Stimulated activated CD8-positive, alpha-beta memory T cell treated with anti-CD3 and anti-CD28 coated beads, Interleukin-15, amount 100 ng/mL, for 24 hours (primary cell): ENCODE results near the gene ZNF677.
A peak's percentile ranks its signal among the peaks of the same experiment; 100 is the strongest.
"Not testable (repeated sequence)": the region's sequence is repeated elsewhere in the genome, so short reads cannot be mapped to it uniquely, and the experiment has no call there.

Experiments
- DNase-seq: peaks from one replicate; pipeline ENCODE4 v3.0.0-alpha.2; 2020; ENCODE audit warnings: low read depth

Gene ZNF677

GRCh38 chr19:53193535-53194222 is 61.0 kb downstream of the ZNF677 start:
- DNase-seq, result no peak

GRCh38 chr19:53192771-53193534 is 61.7 kb downstream of the ZNF677 start, which contains the start of gene ZNF665:
ZNF665 (minus strand) TSS chr19:53193358; CDS start chr19:53182898, 10,460 bp downstream.
- DNase-seq, result peak; percentile 47

- no peak for DNase-seq
Measured at GRCh38 chr19:53190253-53190652, 64.4 kb downstream of the ZNF677 start.

- DNase-seq, result not testable (repeated sequence)
Measured at GRCh38 chr19:53189691-53190198, 64.9 kb downstream of the ZNF677 start.
